GM11168 (cell line): Measurements from ENCODE around the gene NR2C2.

Experiments
- in situ Hi-C: fragments of 300-500 bp; cut with MboI; formaldehyde crosslinking; loops from one replicate; pipeline ENCODE4 v1.12.0; 2022; ENCODE audit warnings: low sequenced_read_pairs; ENCODE audit not compliant: unreplicated experiment

NR2C2 gene

GRCh38 chr3:15092686-15093085 is 145.3 kb downstream of the NR2C2 start:
- in situ Hi-C loops: no loop called here

- in situ Hi-C loops: no loop called here
Observed at GRCh38 chr3:15094187-15094875, 146.9 kb downstream of the NR2C2 start.

- in situ Hi-C loops: no loop called here
Observed at GRCh38 chr3:15096046-15096445, 148.7 kb downstream of the NR2C2 start.

- in situ Hi-C loops: no loop called here
Observed at GRCh38 chr3:15097891-15098290, 150.5 kb downstream of the NR2C2 start.
